Hepatocyte (in vitro differentiated cells): ENCODE measurements around the gene TRIM8.

Source experiments
- EZH2 ChIP-seq: fragments of 200-600 bp; sonication (generic); IDR thresholded peaks from 2 replicates; pipeline ENCODE4 v1.6.1; 2016; ENCODE audit warnings: antibody characterized with exemption, mild to moderate bottlenecking, borderline replicate concordance
- TF ChIP-seq, protein P1 (sequence below): fragments of 200-600 bp; sonication (generic); IDR thresholded peaks from 2 replicates; pipeline ENCODE4 v1.5.1; 2016; ENCODE audit warnings: antibody characterized with exemption, mild to moderate bottlenecking; ENCODE audit not compliant: poor library complexity

DNA sequence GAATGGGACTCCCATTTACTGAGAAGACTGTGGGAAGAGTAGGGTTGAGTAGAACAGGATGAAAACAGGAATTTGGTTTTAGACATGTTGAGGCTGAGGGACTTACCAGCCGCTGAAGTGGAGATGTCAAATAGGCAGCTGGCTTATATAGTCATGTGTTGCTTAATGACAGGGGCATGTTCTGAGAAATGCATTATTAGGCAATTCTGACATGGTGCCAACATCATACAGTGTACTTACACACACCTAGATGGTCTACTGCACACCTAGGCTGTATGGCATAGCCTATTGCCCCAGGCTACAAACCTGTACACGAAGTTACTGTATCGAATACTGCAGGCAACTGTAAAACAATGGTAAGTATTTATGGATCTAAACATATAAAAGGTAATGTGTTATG lies 52.5 kb downstream of the TRIM8 start:
- TF ChIP-seq, protein P1, sequence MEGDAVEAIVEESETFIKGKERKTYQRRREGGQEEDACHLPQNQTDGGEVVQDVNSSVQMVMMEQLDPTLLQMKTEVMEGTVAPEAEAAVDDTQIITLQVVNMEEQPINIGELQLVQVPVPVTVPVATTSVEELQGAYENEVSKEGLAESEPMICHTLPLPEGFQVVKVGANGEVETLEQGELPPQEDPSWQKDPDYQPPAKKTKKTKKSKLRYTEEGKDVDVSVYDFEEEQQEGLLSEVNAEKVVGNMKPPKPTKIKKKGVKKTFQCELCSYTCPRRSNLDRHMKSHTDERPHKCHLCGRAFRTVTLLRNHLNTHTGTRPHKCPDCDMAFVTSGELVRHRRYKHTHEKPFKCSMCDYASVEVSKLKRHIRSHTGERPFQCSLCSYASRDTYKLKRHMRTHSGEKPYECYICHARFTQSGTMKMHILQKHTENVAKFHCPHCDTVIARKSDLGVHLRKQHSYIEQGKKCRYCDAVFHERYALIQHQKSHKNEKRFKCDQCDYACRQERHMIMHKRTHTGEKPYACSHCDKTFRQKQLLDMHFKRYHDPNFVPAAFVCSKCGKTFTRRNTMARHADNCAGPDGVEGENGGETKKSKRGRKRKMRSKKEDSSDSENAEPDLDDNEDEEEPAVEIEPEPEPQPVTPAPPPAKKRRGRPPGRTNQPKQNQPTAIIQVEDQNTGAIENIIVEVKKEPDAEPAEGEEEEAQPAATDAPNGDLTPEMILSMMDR, result no peak
- TF ChIP-seq EZH2, result no peak
